Glomerular visceral epithelial cell (primary cell): ENCODE results near the gene TPRN.

Experiments used
- DNase-seq: peaks from one replicate; pipeline ENCODE4 v3.0.0-alpha.2; 2016; ENCODE audit errors: extremely low spot score

The TPRN gene

DNA sequence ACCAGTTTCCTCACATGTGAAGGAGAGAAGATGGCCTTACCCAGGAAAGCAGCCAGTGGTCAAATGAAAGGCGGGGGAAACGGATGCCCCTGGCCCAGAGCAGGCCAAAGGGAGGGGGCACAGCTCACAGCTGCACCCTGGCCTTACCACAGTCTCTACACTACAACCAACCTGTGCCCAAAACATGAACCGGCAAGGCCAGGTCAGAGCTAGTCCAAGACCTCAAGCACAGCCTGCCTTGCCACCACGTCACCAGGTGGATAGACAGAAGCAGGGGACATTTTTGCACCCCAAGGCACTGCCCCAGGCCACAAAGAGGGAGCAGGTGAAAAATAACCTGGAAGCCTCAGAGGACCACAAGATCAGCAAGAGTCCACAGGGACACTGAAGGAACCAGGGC, 57.1 kb downstream of the TPRN start:
- no peak for DNase-seq

DNA sequence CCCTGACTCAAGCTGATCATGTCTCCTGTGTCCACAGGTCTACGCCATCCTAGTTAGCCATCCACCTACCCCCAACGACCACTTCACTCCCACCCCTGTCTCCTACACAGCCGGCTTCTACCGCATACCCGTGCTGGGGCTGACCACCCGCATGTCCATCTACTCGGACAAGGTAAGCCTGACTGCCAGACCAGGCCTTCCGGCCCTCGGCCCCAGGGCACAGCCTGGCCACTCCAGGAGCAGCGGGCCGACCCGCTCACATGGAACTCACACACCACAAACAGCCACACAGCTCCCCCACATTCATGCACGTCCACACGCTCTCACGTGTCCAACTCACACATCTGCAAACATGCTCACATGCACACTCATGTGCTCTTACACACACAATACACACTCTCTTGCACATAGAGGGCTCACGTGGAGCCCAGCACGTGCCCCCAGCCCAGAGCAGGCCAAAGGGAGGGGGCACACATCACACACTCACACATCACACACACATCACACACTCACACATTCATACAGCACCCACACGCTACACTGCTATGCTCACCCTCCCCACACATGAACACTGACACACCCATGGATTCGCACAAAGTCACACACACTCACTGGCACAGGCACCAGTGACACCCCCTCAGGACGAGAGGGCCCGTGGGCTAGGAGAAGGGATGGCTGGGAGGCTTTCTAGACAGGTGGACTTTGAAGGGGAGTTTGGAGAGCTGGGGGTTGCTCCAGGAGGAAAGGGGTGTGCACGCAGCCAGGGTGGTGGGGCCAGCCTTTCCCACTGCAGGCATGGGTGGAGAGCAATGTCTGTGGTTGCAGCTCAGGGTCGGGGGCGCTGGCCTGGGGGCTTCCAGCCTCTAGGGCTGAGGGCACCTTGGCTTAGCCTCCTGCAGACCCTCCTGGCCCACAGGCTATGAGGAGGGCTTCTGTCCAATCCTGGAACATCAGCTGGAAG, 58.3 kb downstream of the TPRN start:
- DNase-seq, result no peak
